ENCODE measurements around the gene RAB8B. TPM values are rescaled to one million over a fixed set of nuclear protein-coding genes. Genes with fewer than 3 reads are reported as not detected.

RAB8B gene
- total RNA-seq = 8.0 and 12.4 TPM in 2 replicates
- polyA plus RNA-seq = 5.1 and 8.2 TPM in 2 replicates

DNA sequence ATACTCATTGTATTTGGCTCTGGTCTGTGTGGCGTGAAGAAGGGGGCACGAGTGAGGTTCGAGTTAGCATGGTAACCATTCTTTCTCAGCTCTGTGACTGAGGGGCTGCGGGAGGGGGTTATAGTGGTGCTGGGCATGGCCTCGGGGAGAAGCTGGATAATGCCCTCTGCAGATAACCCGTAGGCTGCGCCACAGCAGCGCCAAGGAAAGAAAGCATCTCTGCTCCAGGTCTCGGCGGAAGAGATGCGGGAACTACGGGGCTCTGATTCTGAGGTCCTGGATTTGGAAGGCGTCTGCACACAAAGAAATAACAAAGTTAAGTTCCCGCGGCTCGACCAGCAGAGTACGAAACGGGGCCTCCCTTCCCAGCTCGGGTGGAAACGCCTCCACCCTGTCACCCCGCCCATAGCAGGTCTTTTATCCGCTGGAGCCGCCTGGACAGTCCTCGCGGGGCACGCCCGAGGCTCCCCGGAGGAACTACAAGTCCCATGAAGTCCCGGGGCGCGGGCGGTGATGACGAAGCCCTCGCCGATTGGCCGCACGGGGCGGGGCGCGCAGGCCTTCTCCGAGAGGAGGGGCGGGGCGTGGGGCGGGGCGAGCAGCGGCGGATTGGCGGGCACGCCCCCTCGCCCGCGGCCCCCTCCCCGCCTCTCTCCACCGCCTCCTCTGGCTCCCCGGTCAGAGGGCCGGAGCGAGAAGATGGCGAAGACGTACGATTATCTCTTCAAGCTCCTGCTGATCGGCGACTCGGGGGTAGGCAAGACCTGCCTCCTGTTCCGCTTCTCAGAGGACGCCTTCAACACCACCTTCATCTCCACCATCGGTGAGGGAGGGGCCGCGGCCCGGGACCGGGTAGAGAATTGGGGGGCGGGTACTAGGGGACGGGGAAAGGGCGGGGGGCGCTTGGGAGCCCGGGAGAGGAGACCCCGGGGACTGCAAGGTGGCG lies at the start of gene RAB8B:
TSS of gene RAB8B (plus strand) at position 681 of the 946 bp plus-strand sequence. CDS start at position 700, 19 bp downstream.
- TF ChIP-seq, protein P1, sequence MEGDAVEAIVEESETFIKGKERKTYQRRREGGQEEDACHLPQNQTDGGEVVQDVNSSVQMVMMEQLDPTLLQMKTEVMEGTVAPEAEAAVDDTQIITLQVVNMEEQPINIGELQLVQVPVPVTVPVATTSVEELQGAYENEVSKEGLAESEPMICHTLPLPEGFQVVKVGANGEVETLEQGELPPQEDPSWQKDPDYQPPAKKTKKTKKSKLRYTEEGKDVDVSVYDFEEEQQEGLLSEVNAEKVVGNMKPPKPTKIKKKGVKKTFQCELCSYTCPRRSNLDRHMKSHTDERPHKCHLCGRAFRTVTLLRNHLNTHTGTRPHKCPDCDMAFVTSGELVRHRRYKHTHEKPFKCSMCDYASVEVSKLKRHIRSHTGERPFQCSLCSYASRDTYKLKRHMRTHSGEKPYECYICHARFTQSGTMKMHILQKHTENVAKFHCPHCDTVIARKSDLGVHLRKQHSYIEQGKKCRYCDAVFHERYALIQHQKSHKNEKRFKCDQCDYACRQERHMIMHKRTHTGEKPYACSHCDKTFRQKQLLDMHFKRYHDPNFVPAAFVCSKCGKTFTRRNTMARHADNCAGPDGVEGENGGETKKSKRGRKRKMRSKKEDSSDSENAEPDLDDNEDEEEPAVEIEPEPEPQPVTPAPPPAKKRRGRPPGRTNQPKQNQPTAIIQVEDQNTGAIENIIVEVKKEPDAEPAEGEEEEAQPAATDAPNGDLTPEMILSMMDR (IDR thresholded peaks at IDR 0.05; ENCODE audit: low read depth, low read length) = no peak
- peak; percentile 97 to 98 for DNase-seq (ENCODE audit: low read depth in 1 of 2, low spot score in 1 of 2)
- Histone ChIP-seq H3K36me3 (no peaks in the 10 kb centered on the region), H3K27me3 (peaks cover 9% of the 10 kb centered on the region), H3K9me3 (ENCODE audit: low read depth) (no peaks in the 10 kb centered on the region), H3K4me3 (peak within 1 kb of the TSS; percentile 83), H3K4me1 (ENCODE audit: low read depth) (peaks cover 11% of the 10 kb centered on the region), H3K27ac (no peak within 1 kb of the TSS)

DNA sequence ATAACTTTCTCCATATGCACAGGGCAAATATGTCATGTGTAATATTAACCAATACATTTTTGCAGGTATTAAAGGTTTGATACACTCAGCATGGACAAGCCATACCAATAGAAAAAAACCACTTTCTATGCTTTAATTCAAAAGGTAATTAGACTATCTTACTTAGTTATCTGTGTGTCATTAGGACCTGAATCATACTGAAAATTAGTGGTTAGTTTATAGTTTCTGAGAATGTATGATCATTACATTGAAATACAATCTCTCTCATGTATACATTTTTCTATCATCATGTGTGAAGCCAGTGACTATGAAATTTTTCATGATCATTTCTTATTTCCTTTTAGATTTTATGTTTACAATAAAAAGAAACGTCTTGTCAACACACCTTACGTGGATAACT lies 48.5 kb upstream of the RAB8B start:
- no peak overlapping the region for H3K4me3 ChIP-seq
- no peaks in the 10 kb centered on the region for H3K4me1 ChIP-seq (ENCODE audit: low read depth)
- H3K27me3 ChIP-seq = no peaks in the 10 kb centered on the region
- H3K9me3 ChIP-seq (ENCODE audit: low read depth) = no peaks in the 10 kb centered on the region
- H3K27ac ChIP-seq = no peak overlapping the region
- no peak for DNase-seq (ENCODE audit: low read depth in 1 of 2, low spot score in 1 of 2)
- H3K36me3 ChIP-seq = no peaks in the 10 kb centered on the region
- TF ChIP-seq, protein P1 (IDR thresholded peaks at IDR 0.05; ENCODE audit: low read depth, low read length) = no peak

DNA sequence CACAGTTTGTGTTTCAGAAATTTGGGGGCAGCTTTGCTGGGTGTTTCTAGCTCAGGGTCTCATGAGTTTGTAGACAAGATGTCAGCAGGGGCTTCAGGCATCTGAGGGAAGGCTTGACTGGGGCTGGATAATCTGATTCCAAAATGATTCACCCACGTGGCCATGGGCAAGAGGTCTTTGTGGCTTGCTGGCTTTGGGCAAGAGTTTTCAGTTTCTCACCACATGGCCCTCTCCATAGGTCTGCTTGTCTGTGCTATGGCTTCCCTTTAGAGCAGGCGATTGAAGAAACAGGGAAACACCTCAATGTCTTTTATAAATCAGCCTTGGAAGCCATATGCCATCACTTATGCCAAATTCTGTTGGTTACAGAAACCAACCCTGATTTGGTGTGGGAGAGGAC lies 44.0 kb upstream of the RAB8B start:
- Histone ChIP-seq H3K4me3 (no peak overlapping the region), H3K27ac (no peak overlapping the region), H3K27me3 (no peaks in the 10 kb centered on the region), H3K36me3 (peaks cover 8% of the 10 kb centered on the region), H3K9me3 (ENCODE audit: low read depth) (no peaks in the 10 kb centered on the region), H3K4me1 (ENCODE audit: low read depth) (no peaks in the 10 kb centered on the region)
- no peak for DNase-seq (ENCODE audit: low read depth in 1 of 2, low spot score in 1 of 2)
- TF ChIP-seq, protein P1 (IDR thresholded peaks at IDR 0.05; ENCODE audit: low read depth, low read length) = no peak

DNA sequence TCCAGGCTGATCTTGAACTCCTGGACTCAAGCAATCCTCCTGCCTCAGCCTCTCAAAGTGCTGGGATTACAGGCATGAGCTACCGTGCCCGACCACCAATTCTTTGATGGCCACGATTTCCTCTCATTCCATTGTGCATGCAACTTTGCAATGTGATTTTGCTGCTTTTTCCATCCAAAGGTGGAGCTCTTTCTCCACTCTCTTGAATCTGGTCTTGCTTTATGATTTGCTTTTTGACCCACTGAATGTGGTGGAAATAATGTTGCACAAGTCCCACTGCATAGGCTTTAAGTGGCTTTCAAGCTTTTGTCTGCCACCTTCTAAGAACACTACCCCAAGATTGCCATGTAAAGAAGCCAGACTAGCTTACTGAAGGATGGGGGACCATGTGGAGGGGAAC lies 42.7 kb upstream of the RAB8B start:
- H3K36me3 ChIP-seq = peaks cover 12% of the 10 kb centered on the region
- H3K27me3 ChIP-seq = no peaks in the 10 kb centered on the region
- DNase-seq (ENCODE audit: low read depth in 1 of 2, low spot score in 1 of 2) = peak in 1 of 2 donors; percentile 59
- H3K9me3 ChIP-seq (ENCODE audit: low read depth) = no peaks in the 10 kb centered on the region
- H3K27ac ChIP-seq = no peak overlapping the region
- no peaks in the 10 kb centered on the region for H3K4me1 ChIP-seq (ENCODE audit: low read depth)
- TF ChIP-seq, protein P1 (IDR thresholded peaks at IDR 0.05; ENCODE audit: low read depth, low read length) = peak; percentile 25
- no peak overlapping the region for H3K4me3 ChIP-seq

DNA sequence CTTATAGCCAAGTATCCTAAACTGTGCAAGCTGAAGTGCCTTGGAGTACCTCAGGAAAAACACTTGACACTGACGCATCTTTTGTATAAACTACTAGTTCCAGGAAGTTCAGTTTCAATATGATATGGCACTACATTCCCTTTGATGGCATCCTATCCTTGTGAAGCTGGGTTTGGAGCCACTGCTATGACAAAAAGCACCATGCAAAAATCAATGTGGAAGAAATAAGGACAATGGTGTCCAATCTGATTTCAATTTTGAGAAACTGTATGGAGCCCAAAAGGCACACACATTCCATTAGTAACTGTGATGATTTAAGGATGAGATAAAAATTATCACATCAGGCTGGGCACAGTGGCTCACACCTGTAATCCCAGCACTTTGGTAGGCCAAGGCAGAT lies 37.7 kb upstream of the RAB8B start:
- no peak overlapping the region for H3K4me3 ChIP-seq
- H3K4me1 ChIP-seq (ENCODE audit: low read depth) = no peaks in the 10 kb centered on the region
- no peaks in the 10 kb centered on the region for H3K9me3 ChIP-seq (ENCODE audit: low read depth)
- DNase-seq (ENCODE audit: low read depth in 1 of 2, low spot score in 1 of 2) = no peak
- TF ChIP-seq, protein P1 (IDR thresholded peaks at IDR 0.05; ENCODE audit: low read depth, low read length) = no peak
- peaks cover 32% of the 10 kb centered on the region for H3K36me3 ChIP-seq
- H3K27me3 ChIP-seq = no peaks in the 10 kb centered on the region
- no peak overlapping the region for H3K27ac ChIP-seq

All from cardiac muscle cell (in vitro differentiated cells and primary cell).